Neural progenitor cell (in vitro differentiated cells): ENCODE data around the gene FAM180B.
"Not testable (repeated sequence)": the region's sequence is repeated elsewhere in the genome, so short reads cannot be mapped to it uniquely, and the experiment has no call there.

ENCODE experiments used
- CTCF ChIP-seq: fragments of 200-600 bp; sonication (generic); IDR thresholded peaks from 2 replicates; pipeline ENCODE4 v1.5.1; 2017; ENCODE audit warnings: antibody characterized with exemption, mild to moderate bottlenecking
- EZH2 ChIP-seq: fragments of 200-600 bp; sonication (generic); IDR thresholded peaks from 2 replicates; pipeline ENCODE4 v1.6.1; 2017; ENCODE audit warnings: antibody characterized with exemption, mild to moderate bottlenecking, moderate library complexity

GRCh38 chr11:47557004-47557403 is 29.5 kb upstream of the FAM180B start:
- not testable (repeated sequence) for TF ChIP-seq CTCF, EZH2
